ENCODE measurements around the gene ZSCAN9. TPM values are rescaled to one million over a fixed set of nuclear protein-coding genes. Genes with fewer than 3 reads are reported as not detected.
A peak's percentile ranks its signal among the peaks of the same experiment; 100 is the strongest.

ZSCAN9 gene
- total and polyA plus RNA-seq, 9 of the 15 experiments (the other 6 are each of a cell fraction or from before 2014, with no cell fraction given), result 18.8 to 48.9 (median 28.7) TPM

- no peak for TF ChIP-seq SMARCB1 (IDR thresholded peaks at IDR 0.05; ENCODE audit: insufficient read length, low read depth)
- TF ChIP-seq STAT5A (IDR thresholded peaks at IDR 0.05; ENCODE audit: borderline replicate concordance, low read length), result no peak
- TF ChIP-seq ADNP (tag; IDR thresholded peaks at IDR 0.05), result no peak
- no peak for TF ChIP-seq ZNF280B (CRISPR knock-in tag; IDR thresholded peaks at IDR 0.05)
- no peak for TF ChIP-seq ID3 (CRISPR knock-in tag; IDR thresholded peaks at IDR 0.05)
- no peak for TF ChIP-seq ID3 (tag; IDR thresholded peaks at IDR 0.05)
- TF ChIP-seq ARID2 (IDR thresholded peaks at IDR 0.05), result no peak
- peak; percentile 75 for TF ChIP-seq MYBL2 (IDR thresholded peaks at IDR 0.05; ENCODE audit: low read depth)
- TF ChIP-seq MYBL2 (CRISPR knock-in tag; IDR thresholded peaks at IDR 0.05; ENCODE audit: borderline replicate concordance), result no peak
- TF ChIP-seq HDGF (IDR thresholded peaks at IDR 0.05), result no peak
- no peak for TF ChIP-seq ZNF277 (CRISPR knock-in tag; IDR thresholded peaks at IDR 0.05; ENCODE audit: borderline replicate concordance)
- TF ChIP-seq EHMT2 (IDR thresholded peaks at IDR 0.05), result no peak; the same call in 1 of the 2 replicates
- peak; percentile 21 for TF ChIP-seq BRD9 (IDR thresholded peaks at IDR 0.05; ENCODE audit: low read depth, partially characterized antibody)
- peak; percentile 73 for TF ChIP-seq L3MBTL2 (IDR thresholded peaks at IDR 0.05)
- TF ChIP-seq ZNF764 (CRISPR knock-in tag; IDR thresholded peaks at IDR 0.05; ENCODE audit: low read depth), result no peak
- no peak for TF ChIP-seq HNRNPLL (IDR thresholded peaks at IDR 0.05; ENCODE audit: low read depth, low read length, poor library complexity, severe bottlenecking)
- peak; percentile 15; the same call in 1 of the 2 replicates for TF ChIP-seq MXI1 (IDR thresholded peaks at IDR 0.05; ENCODE audit: low read depth, low read length)
- peak; percentile 99 for TF ChIP-seq GABPA (tag; conservative IDR thresholded peaks at IDR 0.05; ENCODE audit: low read depth)
- no peak for TF ChIP-seq SRF (CRISPR knock-in tag; IDR thresholded peaks at IDR 0.05)
- TF ChIP-seq ZNF12 (CRISPR knock-in tag; IDR thresholded peaks at IDR 0.05), result no peak
- 0 out of 2 replicates have a peak, but pooled peaks have one; percentile 5 for TF ChIP-seq ATF3 (IDR thresholded peaks at IDR 0.05)
- TF ChIP-seq ATF3 (CRISPR knock-in tag; conservative IDR thresholded peaks at IDR 0.05), result peak; percentile 62; the same call in 1 of the 2 replicates
- TF ChIP-seq ZNF282 (CRISPR knock-in tag; IDR thresholded peaks at IDR 0.05), result no peak
- TF ChIP-seq CBFB (CRISPR knock-in tag; IDR thresholded peaks at IDR 0.05), result no peak
- TF ChIP-seq BCL6 (CRISPR knock-in tag; IDR thresholded peaks at IDR 0.05), result no peak
- TF ChIP-seq TCF3 (CRISPR knock-in tag; IDR thresholded peaks at IDR 0.05), result 0 out of 2 replicates have a peak, but pooled peaks have one; percentile 27
These were observed at the start of gene ZSCAN9 (continued) for GRCh38 chr6:28225056-28225834.

All from K562 (cell line).